GM12878 (cell line): Measurements from ENCODE around the gene GALNT3. TPM values are rescaled to one million over a fixed set of nuclear protein-coding genes. Genes with fewer than 3 reads are reported as not detected.

ENCODE experiments used
- BMI1 ChIP-seq: fragments of 450-650 bp; IDR thresholded peaks from 2 replicates; pipeline ENCODE4 v1.6.1; 2016; ENCODE audit warnings: mild to moderate bottlenecking, moderate library complexity, borderline replicate concordance
- FOXM1 ChIP-seq: IDR thresholded peaks from 2 replicates; pipeline ENCODE4 v1.6.1; 2012; ENCODE audit warnings: low read depth, mild to moderate bottlenecking, inconsistent platforms, low read length, moderate library complexity
- JUND ChIP-seq: IDR thresholded peaks from 2 replicates; pipeline ENCODE4 v1.6.1; 2012; ENCODE audit warnings: low read depth, mild to moderate bottlenecking, low read length, improper control_type of control experiment, moderate library complexity
- STAT3 ChIP-seq: IDR thresholded peaks from 2 replicates; pipeline ENCODE4 v1.6.1; 2011; ENCODE audit warnings: low read depth, low read length, improper control_type of control experiment
- TBL1XR1 ChIP-seq: IDR thresholded peaks from 2 replicates; pipeline ENCODE4 v1.6.1; 2012; ENCODE audit warnings: low read depth, low read length, improper control_type of control experiment
- ZNF24 ChIP-seq: fragments of 450-650 bp; IDR thresholded peaks from 2 replicates; pipeline ENCODE4 v1.6.1; 2017; ENCODE audit warnings: antibody characterized with exemption, mild to moderate bottlenecking
- polyA plus RNA-seq, 11 experiments: library from polyadenylated mRNA; depleted of rRNA in 4 of 11; unstranded in 6 of 11; stranded (reverse) in 5 of 11; fragments of >200 nt; fragmentation: Nextera tagmentation in 4 of 11; fragmentation: Illumina TruSeq in 1 of 11; extraction: Ambion mirVana in 4 of 11; extraction: Trizol in 1 of 11; gene quantifications; 1 replicate in 1 of 11; 2 replicates in 10 of 11; pipeline versions ENCODE4 v1.2.1 to v1.2.3, GENCODE V29; 2011 to 2016; ENCODE audit warnings: inconsistent platforms in 2 of 11, missing spikeins in 2 of 11, low read depth in 1 of 11
- total RNA-seq, 4 experiments: library from RNA; depleted of rRNA in 3 of 4; stranded (reverse); fragments of >200 nt in 3 of 4; fragmentation: Illumina TruSeq in 1 of 4; extraction: Trizol in 1 of 4; gene quantifications; 2 replicates each; pipeline versions ENCODE4 v1.2.1 to v1.2.3, GENCODE V29; 2013 to 2021
- TF ChIP-seq, protein P1 (sequence below): fragments of 450-650 bp; IDR thresholded peaks from 2 replicates; pipeline ENCODE4 v1.6.1; 2017; ENCODE audit warnings: borderline replicate concordance
- TF ChIP-seq, protein P2 (sequence below): fragments of 450-650 bp; IDR thresholded peaks from 2 replicates; pipeline ENCODE4 v1.6.1; 2016; ENCODE audit warnings: mild to moderate bottlenecking
- TF ChIP-seq, protein P3 (sequence below): IDR thresholded peaks from 2 replicates; pipeline ENCODE4 v1.6.1; 2011; ENCODE audit warnings: low read depth, mild to moderate bottlenecking, low read length, moderate library complexity, borderline replicate concordance; ENCODE audit errors: extremely low read depth

Gene GALNT3
- total and polyA plus RNA-seq, 10 of the 15 experiments (the other 5 are each of a cell fraction or from before 2014, with no cell fraction given): 0.53 to 3.7 (median 1.1) TPM

DNA sequence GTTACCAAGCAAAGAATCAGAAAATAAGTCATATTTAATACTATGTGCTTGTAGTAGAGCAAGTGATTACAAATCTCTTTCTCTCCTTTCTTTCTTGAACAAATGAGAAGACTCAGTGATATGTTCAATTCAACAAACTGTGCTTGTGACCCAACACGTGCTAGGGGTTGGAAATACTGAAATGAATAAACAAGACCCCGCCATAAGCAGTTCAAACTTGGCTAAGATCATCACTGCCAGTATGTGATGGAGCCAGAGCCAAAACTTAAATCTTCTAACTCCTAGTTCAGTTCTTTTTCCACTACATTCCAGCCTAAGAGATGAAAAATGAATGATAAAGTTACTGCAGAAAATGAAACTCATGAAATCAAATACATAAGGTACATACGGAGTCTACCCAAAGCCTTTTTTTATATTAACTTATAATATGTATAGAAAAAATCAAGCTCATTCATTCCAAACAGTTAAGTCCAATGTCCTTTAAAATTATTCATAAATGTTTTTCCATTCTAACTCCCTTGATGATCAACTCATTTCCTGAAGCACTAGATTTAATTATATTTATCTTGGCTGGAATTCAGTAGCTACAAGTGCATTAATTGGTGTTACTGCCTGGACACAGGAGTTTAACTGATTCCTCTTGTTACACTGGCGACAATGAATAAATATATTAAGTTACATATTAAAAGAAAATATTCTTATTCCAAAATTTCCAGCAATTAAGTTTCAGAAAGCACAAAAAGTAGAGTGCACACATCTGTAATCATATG is 36.0 kb downstream of the GALNT3 start (continued):
- TF ChIP-seq, protein P1, sequence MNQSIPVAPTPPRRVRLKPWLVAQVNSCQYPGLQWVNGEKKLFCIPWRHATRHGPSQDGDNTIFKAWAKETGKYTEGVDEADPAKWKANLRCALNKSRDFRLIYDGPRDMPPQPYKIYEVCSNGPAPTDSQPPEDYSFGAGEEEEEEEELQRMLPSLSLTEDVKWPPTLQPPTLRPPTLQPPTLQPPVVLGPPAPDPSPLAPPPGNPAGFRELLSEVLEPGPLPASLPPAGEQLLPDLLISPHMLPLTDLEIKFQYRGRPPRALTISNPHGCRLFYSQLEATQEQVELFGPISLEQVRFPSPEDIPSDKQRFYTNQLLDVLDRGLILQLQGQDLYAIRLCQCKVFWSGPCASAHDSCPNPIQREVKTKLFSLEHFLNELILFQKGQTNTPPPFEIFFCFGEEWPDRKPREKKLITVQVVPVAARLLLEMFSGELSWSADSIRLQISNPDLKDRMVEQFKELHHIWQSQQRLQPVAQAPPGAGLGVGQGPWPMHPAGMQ: no peak
- TF ChIP-seq, protein P2, sequence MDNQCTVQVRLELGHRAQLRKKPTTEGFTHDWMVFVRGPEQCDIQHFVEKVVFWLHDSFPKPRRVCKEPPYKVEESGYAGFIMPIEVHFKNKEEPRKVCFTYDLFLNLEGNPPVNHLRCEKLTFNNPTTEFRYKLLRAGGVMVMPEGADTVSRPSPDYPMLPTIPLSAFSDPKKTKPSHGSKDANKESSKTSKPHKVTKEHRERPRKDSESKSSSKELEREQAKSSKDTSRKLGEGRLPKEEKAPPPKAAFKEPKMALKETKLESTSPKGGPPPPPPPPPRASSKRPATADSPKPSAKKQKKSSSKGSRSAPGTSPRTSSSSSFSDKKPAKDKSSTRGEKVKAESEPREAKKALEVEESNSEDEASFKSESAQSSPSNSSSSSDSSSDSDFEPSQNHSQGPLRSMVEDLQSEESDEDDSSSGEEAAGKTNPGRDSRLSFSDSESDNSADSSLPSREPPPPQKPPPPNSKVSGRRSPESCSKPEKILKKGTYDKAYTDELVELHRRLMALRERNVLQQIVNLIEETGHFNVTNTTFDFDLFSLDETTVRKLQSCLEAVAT: no peak
- TF ChIP-seq STAT3: no peak
- TF ChIP-seq FOXM1: no peak
- TF ChIP-seq BMI1: no peak
- TF ChIP-seq TBL1XR1: no peak
- no peak for TF ChIP-seq ZNF24
- TF ChIP-seq, protein P3, sequence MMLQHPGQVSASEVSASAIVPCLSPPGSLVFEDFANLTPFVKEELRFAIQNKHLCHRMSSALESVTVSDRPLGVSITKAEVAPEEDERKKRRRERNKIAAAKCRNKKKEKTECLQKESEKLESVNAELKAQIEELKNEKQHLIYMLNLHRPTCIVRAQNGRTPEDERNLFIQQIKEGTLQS: no peak
- TF ChIP-seq JUND: no peak
